G401.6 (cell line): ENCODE data around the gene PTPRM.

Experiments used
- FAIRE-seq: peaks from 2 replicates; lab custom pipeline; 2012; peaks lifted over from hg19 to GRCh38; lab: Jason Lieb, UNC

PTPRM gene

GRCh38 chr18:7600036-7600435 is 32.9 kb downstream of the PTPRM start:
- no peak for FAIRE-seq

GRCh38 chr18:7600528-7601245 is 33.6 kb downstream of the PTPRM start:
- FAIRE-seq, result no peak

- no peak for FAIRE-seq
Measured at GRCh38 chr18:7601246-7601615, 34.1 kb downstream of the PTPRM start.

GRCh38 chr18:7601936-7602335 is 34.8 kb downstream of the PTPRM start:
- FAIRE-seq, result no peak

GRCh38 chr18:7603259-7604000 is 36.3 kb downstream of the PTPRM start:
- no peak for FAIRE-seq

GRCh38 chr18:7604361-7604760 is 37.2 kb downstream of the PTPRM start:
- no peak for FAIRE-seq

GRCh38 chr18:7605705-7606104 is 38.6 kb downstream of the PTPRM start:
- FAIRE-seq, result no peak

GRCh38 chr18:7607540-7608173 is 40.5 kb downstream of the PTPRM start:
- FAIRE-seq, result no peak

GRCh38 chr18:7608174-7608550 is 41.0 kb downstream of the PTPRM start:
- no peak for FAIRE-seq

GRCh38 chr18:7608781-7609201 is 41.7 kb downstream of the PTPRM start:
- no peak for FAIRE-seq

GRCh38 chr18:7609617-7610016 is 42.5 kb downstream of the PTPRM start:
- FAIRE-seq, result no peak

GRCh38 chr18:7614042-7614441 is 46.9 kb downstream of the PTPRM start:
- no peak for FAIRE-seq

GRCh38 chr18:7615840-7616239 is 48.7 kb downstream of the PTPRM start:
- FAIRE-seq, result no peak

GRCh38 chr18:7616661-7617060 is 49.5 kb downstream of the PTPRM start:
- FAIRE-seq, result no peak

- no peak for FAIRE-seq
Measured at GRCh38 chr18:7617738-7618422, 50.8 kb downstream of the PTPRM start.

GRCh38 chr18:7618891-7619442 is 51.9 kb downstream of the PTPRM start:
- FAIRE-seq, result no peak

- FAIRE-seq, result no peak
Measured at GRCh38 chr18:7619676-7620075, 52.6 kb downstream of the PTPRM start.

GRCh38 chr18:7622721-7623120 is 55.6 kb downstream of the PTPRM start:
- no peak for FAIRE-seq

- FAIRE-seq, result no peak
Measured at GRCh38 chr18:7623681-7624080, 56.6 kb downstream of the PTPRM start.

- no peak for FAIRE-seq
Measured at GRCh38 chr18:7624697-7625096, 57.6 kb downstream of the PTPRM start.

- no peak for FAIRE-seq
Measured at GRCh38 chr18:7626175-7626921, 59.2 kb downstream of the PTPRM start.

GRCh38 chr18:7626922-7627440 is 59.9 kb downstream of the PTPRM start:
- no peak for FAIRE-seq
